Heart right ventricle (tissue), 16 donors: ENCODE data around the gene PPP1R8. TPM values are rescaled to one million over a fixed set of nuclear protein-coding genes. Genes with fewer than 3 reads are reported as not detected.
A peak's percentile ranks its signal among the peaks of the same experiment; 100 is the strongest.

ENCODE experiments used
- ATAC-seq, 8 donors: fragments of 200-7000 bp; cut with Tn5 transposase; one replicate each; pipeline ENCODE4 v1.9.1; 2020; ENCODE audit warnings: mild to moderate bottlenecking in 8 of 8, moderate library complexity in 8 of 8, moderate number of reproducible peaks in 1 of 8
- DNase-seq, 2 donors: peaks; one replicate each; pipeline ENCODE4 v3.0.0-alpha.2; 2020
- H3K27ac ChIP-seq, 10 donors: fragments of 200-600 bp; sonication (generic) in 2 of 10; one replicate each; pipeline versions ENCODE4 v1.5.0 to v1.8.0; 2020 to 2022; ENCODE audit warnings: mild to moderate bottlenecking in 3 of 10
- H3K27me3 ChIP-seq, 7 donors: fragments of 200-600 bp; one replicate each; pipeline ENCODE4 v1.8.0; 2021 to 2022; ENCODE audit warnings: mild to moderate bottlenecking in 2 of 7
- H3K36me3 ChIP-seq, 9 donors: fragments of 200-600 bp; sonication (generic) in 1 of 9; one replicate each; pipeline versions ENCODE4 v1.5.0 to v1.8.0; 2020 to 2022; ENCODE audit warnings: mild to moderate bottlenecking in 2 of 9
- H3K4me1 ChIP-seq, 9 donors: fragments of 200-600 bp; sonication (generic) in 1 of 9; one replicate each; pipeline versions ENCODE4 v1.5.0 to v1.8.0; 2020 to 2022; ENCODE audit warnings: mild to moderate bottlenecking in 4 of 9
- H3K4me3 ChIP-seq, 10 donors: fragments of 200-600 bp; sonication (generic) in 2 of 10; one replicate each; pipeline versions ENCODE4 v1.5.0 to v1.8.0; 2020 to 2022; ENCODE audit warnings: mild to moderate bottlenecking in 7 of 10, moderate library complexity in 2 of 10
- H3K9me3 ChIP-seq, 11 donors: fragments of 200-600 bp in 10 of 11; sonication (generic) in 2 of 11; one replicate each; pipeline versions ENCODE4 v1.5.0 to v1.8.0; 2013 to 2022; ENCODE audit warnings: mild to moderate bottlenecking in 2 of 11, control low read depth in 1 of 11, moderate library complexity in 1 of 11
- CTCF ChIP-seq, 9 donors: fragments of 200-600 bp; sonication (generic) in 2 of 9; IDR thresholded peaks; one replicate each; pipeline versions ENCODE4 v1.5.0 to v1.8.0; 2021 to 2022; ENCODE audit warnings: antibody characterized with exemption in 9 of 9, mild to moderate bottlenecking in 5 of 9, moderate library complexity in 1 of 9
- WGBS, 2 donors: extraction: QIAGEN DNeasy Blood & Tissue Kit; methylation state at CpG; one replicate each; pipeline ENCODE4 v1.1.7; 2013; ENCODE audit warnings: inconsistent platforms in 1 of 2; 5-methylcytosine and 5-hydroxymethylcytosine counted together
- intact Hi-C, 10 donors: fragments of 100-400 bp; cut with DNase I; formaldehyde crosslinking; loops; one replicate each; pipeline versions ENCODE4 v1.11.1 to v1.14.2; 2022
- polyA plus RNA-seq, 2 donors: library from polyadenylated mRNA; stranded (reverse); fragments of 200-250 nt; gene quantifications; one replicate each; pipeline ENCODE4 v1.2.3, GENCODE V29; 2013
- total RNA-seq, 10 donors: library from RNA; stranded (reverse); fragmentation: NEBNext Ultra II Directional in 3 of 10; extraction: Animal tissue kit (Norgen Biotek cat#: 25700) in 3 of 10; gene quantifications; one replicate each; pipeline versions ENCODE4 v1.2.1 to v1.2.4, GENCODE V29; 2021 to 2023
- donor health status: Arrhythmogenic right ventricular cardiomyopathy.
- donor health status: ischemic (EF 13 %, LVEDD 7.1; RV severe dilation, severe dysfunction).
- donor health status: healthy with polysubstance abuse.
- donor health status: DM: no; HTN: yes; CAD: no.
- donor health status: DM: no; HTN: no; CAD: no.
- donor health status: ischemic (EF 25% LVEDD 6.9; RV normal size, moderate dysfunction).
- donor health status: ischemic (EF 25% LVEDD 5.7; RV mildly dilated, moderate dysfunction).
- donor health status: healthy.
- donor health status: DM: yes; HTN: yes; CAD: no.
- donor health status: Ischemic cardiomyopathy.
- donor health status: ischemic (EF 35%, LVEDD 5.7; RV mildly dilated, moderate dysfunction).
- donor health status: nonischemic (EF 11% LVEDD 7.7; RV severe dilation, severe dysfunction).
- donor health status: DM: yes; HTN: yes; CAD: no.
- donor health status: PGD.
- donor health status: ischemic (EF 29% LVEDD 5.4; RV normal size, mild dysfunction).
- donor health status: nonischemic (EF 23%, LVEDD 6.1; RV moderate dilation, normal function).

The PPP1R8 gene
- total and polyA plus RNA-seq, 12 donors, result 13.9 to 33.4 (median 25.6) TPM

- WGBS, 2 donors, result 91 to 96% methylated on average over 13 of the region's 13 CpGs
- Histone ChIP-seq H3K4me3 (no peak overlapping the region), H3K27me3 (no peaks in the 10 kb centered on the region), H3K9me3 (no peaks in the 10 kb centered on the region), H3K27ac (peak overlapping the region in 4 of 10 donors; percentile 35 to 96 (median 75)), H3K4me1 (peaks cover 0 to 89% (median 0%) of the 10 kb centered on the region in 9 donors), H3K36me3 (peaks cover 0 to 97% (median 0%) of the 10 kb centered on the region in 9 donors)
- no peak for DNase-seq
- intact Hi-C loops, result no loop called here
- TF ChIP-seq CTCF (IDR thresholded peaks at IDR 0.05), result no peak
- ATAC-seq, result no peak
Observed at GRCh38 chr1:27883536-27883935, 53.0 kb downstream of the PPP1R8 start.

GRCh38 chr1:27884006-27884954 is 53.7 kb downstream of the PPP1R8 start:
- ATAC-seq, result peak in 6 of 8 donors; percentile 13 to 39 (median 32)
- Histone ChIP-seq H3K27ac (peak overlapping the region in 6 of 10 donors; percentile 35 to 96 (median 62)), H3K27me3 (no peaks in the 10 kb centered on the region), H3K9me3 (no peaks in the 10 kb centered on the region), H3K4me1 (peaks cover 0 to 89% (median 0%) of the 10 kb centered on the region in 9 donors), H3K36me3 (peaks cover 0 to 97% (median 0%) of the 10 kb centered on the region in 9 donors), H3K4me3 (no peak overlapping the region)
- intact Hi-C loops, result no loop called here
- 87 to 91% methylated on average over 24 of the region's 24 CpGs for WGBS, 2 donors
- no peak for TF ChIP-seq CTCF (IDR thresholded peaks at IDR 0.05)
- no peak for DNase-seq

GRCh38 chr1:27885114-27885528 is 54.5 kb downstream of the PPP1R8 start:
- TF ChIP-seq CTCF (IDR thresholded peaks at IDR 0.05), result no peak
- ATAC-seq, result peak; percentile 34 to 68 (median 54)
- peaks cover 0 to 97% (median 0%) of the 10 kb centered on the region in 9 donors for H3K36me3 ChIP-seq
- H3K27ac ChIP-seq, result peak overlapping the region in 7 of 10 donors; percentile 40 to 96 (median 62)
- 82 to 91% methylated on average over 8 of the region's 8 CpGs for WGBS, 2 donors
- no peaks in the 10 kb centered on the region for H3K27me3 ChIP-seq
- intact Hi-C loops, result no loop called here
- H3K4me1 ChIP-seq, result peaks cover 0 to 90% (median 0%) of the 10 kb centered on the region in 9 donors
- no peaks in the 10 kb centered on the region for H3K9me3 ChIP-seq
- no peak for DNase-seq
- H3K4me3 ChIP-seq, result peak overlapping the region in 1 of 10 donors; percentile 30

GRCh38 chr1:27885621-27886352 is 55.2 kb downstream of the PPP1R8 start:
- Histone ChIP-seq H3K4me1 (peaks cover 0 to 92% (median 0%) of the 10 kb centered on the region in 9 donors), H3K9me3 (no peaks in the 10 kb centered on the region), H3K4me3 (peak overlapping the region in 1 of 10 donors; percentile 41), H3K36me3 (peaks cover 0 to 97% (median 1%) of the 10 kb centered on the region in 9 donors), H3K27ac (peak overlapping the region in 7 of 10 donors; percentile 40 to 96 (median 62)), H3K27me3 (no peaks in the 10 kb centered on the region)
- ATAC-seq (peak in 7 of 8 donors; percentile 50 to 60 (median 55)), DNase-seq (no peak)
- no peak for TF ChIP-seq CTCF (IDR thresholded peaks at IDR 0.05)
- intact Hi-C loops, result no loop called here
- 89% methylated on average over 15 of the region's 15 CpGs for WGBS, 2 donors
